ENCODE results near the gene TPRG1L.

GRCh38 chr1:3611170-3612019, 13.4 kb upstream of the TPRG1L start, which contains the start of gene MEGF6:
- TF ChIP-seq CTCF (IDR thresholded peaks at IDR 0.05) (no peak), POLR2A (IDR thresholded peaks at IDR 0.05) (no peak)
